T-helper 2 cell treated with Interferon-gamma antibody and Interleukin-4, amounts not matched to agents 100 ng/mL and 5 ng/mL, for 36 hours (primary cell): ENCODE results near the gene LMAN2. TPM values are rescaled to one million over a fixed set of nuclear protein-coding genes. Genes with fewer than 3 reads are reported as not detected.

Source experiments
- intact Hi-C: fragments of 100-400 bp; cut with micrococcal nuclease; formaldehyde crosslinking; loops from one replicate; pipeline ENCODE4 v1.15.1; 2023
- total RNA-seq: library from RNA; stranded (reverse); gene quantifications from 2 replicates; pipeline ENCODE4 v1.2.3, GENCODE V29; 2022

LMAN2 gene, protein sequence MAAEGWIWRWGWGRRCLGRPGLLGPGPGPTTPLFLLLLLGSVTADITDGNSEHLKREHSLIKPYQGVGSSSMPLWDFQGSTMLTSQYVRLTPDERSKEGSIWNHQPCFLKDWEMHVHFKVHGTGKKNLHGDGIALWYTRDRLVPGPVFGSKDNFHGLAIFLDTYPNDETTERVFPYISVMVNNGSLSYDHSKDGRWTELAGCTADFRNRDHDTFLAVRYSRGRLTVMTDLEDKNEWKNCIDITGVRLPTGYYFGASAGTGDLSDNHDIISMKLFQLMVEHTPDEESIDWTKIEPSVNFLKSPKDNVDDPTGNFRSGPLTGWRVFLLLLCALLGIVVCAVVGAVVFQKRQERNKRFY
- total RNA-seq, result 140 and 153 TPM in 2 replicates

DNA sequence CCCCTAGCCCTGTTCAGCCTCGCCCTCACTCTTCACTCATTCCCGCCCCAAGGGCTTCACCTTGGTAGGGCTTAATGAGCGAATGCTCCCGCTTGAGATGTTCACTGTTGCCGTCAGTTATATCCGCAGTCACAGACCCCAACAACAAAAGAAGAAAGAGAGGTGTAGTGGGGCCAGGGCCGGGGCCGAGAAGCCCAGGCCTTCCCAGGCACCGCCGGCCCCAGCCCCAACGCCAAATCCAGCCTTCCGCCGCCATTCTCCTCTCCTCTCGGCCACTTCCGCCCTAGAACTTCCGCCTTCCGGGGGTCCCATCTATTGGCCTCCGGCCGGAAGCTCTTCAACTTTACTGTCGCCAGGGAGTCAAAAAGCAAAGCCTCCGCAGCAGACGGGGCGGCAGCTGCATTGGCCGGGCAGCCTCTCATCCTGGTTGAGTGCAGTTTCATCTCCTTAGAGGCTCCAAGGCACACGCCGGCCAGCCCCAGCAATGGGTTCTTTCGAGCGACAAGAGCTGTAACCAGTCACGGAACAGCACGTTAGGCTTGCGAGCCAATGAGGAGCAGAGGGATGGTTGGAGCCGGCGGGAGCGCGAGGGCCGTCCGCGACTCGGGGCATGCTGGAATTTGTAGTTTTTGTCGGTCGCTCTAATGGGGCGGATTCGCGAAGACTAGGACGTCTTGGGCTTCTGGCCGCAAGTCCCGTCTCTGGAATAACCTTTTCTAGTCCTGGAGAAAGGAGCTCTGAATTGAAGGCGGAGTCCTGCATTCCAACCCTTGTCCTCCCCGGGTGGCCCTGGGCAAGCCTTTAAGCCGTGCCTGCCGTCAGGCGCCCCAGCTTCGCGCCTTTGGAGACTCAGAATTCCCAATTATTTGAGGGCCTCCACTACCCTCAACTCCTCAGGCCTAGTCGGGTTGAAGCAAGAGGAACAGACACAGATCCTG, at the start of gene LMAN2:
TSS of gene LMAN2 (minus strand) at position 277 of the 938 bp plus-strand sequence. CDS start at position 256, 21 bp downstream.
- intact Hi-C loops, result loop anchor here (1.0 kb wide), 3 partner anchors 39 to 104 kb away; partner anchors contain the start of gene GRK6

DNA sequence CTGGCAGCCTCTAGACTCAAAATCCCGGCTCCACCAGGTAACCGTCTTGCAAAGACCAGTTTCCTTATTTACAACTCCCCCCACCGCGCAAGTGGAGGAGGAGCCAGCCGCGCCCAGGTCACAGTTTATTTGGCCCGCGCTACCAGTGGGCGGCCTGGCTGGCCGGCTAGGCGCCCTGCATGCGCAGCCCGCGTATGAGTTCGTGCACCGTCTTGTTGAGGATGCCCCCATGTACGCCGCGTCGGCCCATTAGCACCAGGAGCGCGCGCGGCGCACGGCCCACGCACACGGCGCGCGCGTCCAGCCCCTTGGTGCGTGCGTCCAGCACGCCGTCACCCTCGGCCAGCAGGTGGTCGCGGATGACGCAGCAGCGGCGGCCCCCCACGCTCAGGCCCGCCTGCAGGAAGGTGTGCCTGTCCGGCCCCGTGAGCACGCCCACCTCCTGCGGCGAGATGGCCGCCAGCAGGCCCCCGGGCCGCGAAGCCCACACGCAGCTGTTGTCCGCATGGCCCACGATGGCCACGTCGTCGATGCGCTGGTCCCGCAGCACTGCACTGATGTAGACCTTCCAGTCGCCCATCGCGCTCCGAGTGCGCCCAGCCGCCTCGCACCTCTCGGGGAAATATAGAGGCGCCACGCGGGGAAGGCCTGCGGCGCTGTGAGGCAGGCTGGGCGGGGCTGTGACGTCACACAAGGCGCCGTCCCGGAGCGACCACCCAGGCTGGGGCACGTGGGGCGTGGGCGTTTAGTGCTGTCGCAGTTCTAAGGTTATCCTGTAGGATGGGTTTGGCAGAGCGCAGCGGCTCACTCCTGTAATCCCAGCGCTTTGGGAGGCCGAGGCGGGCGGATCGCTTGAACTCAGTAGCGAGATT, 48.8 kb upstream of the LMAN2 start, which contains the start of gene PFN3:
TSS of gene PFN3 (minus strand) at position 665 of the 872 bp plus-strand sequence. CDS start at position 580, 85 bp downstream.
- intact Hi-C loops, result loop anchor here (5.0 kb wide), 1 partner anchor 43 kb away; the partner anchor contains the start of gene RGS14

DNA sequence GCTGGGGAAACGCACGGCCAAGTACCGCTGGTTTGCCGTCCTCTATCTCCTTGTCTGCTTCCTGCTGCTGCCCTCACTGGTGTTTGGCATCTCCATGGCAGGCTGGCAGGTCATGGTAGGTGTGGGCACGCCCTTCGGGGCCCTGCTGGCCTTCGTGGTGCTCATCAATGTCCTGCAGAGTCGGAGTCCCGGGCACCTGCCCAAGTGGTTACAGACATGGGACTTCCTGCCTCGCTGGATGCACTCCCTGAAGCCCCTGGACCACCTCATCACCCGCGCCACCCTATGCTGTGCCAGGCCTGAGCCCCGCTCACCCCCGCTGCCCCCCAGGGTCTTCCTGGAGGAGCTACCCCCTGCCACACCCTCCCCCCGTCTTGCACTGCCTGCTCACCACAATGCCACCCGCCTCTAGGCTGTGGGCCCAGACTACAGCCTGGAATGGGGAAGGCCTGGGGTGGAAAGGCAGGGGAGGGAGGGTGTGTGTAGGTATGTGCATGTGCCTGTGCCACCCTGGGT, 46.5 kb upstream of the LMAN2 start:
- intact Hi-C loops, result no loop called here

DNA sequence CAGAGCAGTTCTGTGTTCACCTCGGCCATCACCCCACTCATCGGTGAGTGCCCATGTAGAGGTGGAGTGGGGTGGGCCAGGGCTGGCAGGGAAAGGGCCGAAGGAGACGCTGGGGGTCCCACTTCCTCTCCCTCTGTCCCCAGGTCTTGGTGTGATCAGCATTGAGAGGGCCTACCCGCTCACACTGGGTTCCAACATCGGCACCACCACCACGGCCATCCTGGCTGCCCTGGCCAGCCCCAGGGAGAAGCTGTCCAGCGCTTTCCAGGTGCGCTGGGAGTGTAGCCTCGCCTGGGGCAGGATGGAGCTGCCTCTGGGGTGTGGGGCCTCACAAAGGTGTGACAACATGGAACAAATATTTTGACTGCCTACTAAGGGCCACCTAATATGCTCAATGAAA, 45.3 kb upstream of the LMAN2 start:
- intact Hi-C loops, result no loop called here

DNA sequence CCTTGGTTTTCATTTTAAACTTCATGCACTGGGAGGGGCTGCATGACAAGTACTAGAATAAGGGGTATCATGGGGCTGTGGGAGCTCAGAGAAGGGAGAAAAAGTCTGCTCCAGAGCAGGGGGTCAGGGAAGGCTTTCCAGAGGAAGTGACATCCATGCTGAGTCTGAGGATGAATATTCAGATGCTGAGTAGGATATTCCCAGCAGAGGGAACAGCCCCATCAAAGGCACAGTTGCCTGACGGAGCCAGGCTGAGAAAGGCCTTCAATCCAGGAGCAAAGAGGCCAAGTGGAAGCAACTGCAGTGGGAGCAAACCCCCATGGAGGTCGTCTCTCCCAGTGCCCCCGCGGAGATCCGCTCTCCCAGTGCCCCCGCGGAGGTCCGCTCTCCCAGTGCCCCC, 44.6 kb upstream of the LMAN2 start:
- intact Hi-C loops, result no loop called here

DNA sequence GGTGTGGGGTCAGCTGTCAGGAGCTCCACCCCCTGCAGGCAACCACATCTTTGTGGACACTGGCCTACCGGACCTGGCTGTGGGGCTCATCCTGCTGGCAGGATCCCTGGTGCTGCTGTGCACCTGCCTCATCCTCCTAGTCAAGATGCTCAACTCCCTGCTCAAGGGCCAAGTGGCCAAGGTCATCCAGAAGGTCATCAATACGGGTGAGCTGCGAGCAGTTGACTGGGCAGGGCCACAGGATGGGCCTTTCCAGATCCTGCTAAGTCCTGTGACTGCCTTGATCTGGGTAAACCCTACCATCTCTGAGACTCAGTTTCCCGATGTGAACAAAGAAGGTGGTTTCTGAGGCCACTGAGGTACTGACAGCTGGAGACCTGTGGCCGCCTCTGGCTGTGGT, 42.5 kb upstream of the LMAN2 start:
- intact Hi-C loops, result no loop called here

DNA sequence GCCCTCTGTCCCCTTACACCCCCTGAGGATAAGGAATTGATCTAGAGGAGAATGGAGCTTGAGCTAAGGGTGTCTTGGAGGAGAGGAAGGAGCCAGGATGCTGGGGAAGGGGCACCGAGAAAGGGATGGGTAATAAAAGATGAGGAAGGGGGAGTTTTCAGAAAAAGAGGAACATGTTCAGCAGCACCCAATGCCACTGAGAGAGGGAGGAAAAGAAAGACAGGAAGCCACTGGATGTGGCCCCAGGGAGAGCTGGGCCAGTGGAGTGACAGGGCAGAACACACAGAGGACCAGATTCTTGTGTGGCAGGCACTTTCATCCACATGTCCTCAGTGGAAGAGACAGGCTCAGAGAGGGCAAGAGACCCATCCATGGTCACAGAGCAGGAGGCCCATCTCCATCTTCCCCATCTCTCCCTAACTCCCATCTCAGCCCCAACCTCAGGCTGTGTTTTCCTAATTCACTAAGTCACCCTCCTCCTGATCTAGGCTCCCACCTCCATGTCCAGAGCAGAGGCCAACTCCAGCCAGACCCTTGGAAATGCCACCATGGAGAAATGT, 41.8 kb upstream of the LMAN2 start:
- intact Hi-C loops, result no loop called here

DNA sequence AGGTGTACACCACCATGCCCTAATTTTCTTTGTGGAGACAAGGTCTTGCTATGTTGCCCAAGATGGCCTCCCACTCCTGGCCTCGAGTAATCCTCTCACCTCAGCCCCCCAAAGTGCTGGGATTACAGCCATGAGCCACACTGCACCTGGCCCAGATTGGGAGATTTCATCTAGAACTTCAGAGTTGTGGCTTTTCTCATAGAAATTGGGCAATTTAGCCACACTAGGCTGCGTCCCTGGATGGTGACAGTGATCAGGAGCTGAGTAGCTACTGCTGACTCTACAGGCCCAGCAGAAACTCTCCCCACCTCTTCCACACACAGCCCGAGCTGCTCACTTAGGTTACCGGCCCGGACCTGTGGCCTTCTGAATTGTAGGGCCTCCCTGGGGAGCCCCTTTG, 41.3 kb upstream of the LMAN2 start:
- intact Hi-C loops, result no loop called here

DNA sequence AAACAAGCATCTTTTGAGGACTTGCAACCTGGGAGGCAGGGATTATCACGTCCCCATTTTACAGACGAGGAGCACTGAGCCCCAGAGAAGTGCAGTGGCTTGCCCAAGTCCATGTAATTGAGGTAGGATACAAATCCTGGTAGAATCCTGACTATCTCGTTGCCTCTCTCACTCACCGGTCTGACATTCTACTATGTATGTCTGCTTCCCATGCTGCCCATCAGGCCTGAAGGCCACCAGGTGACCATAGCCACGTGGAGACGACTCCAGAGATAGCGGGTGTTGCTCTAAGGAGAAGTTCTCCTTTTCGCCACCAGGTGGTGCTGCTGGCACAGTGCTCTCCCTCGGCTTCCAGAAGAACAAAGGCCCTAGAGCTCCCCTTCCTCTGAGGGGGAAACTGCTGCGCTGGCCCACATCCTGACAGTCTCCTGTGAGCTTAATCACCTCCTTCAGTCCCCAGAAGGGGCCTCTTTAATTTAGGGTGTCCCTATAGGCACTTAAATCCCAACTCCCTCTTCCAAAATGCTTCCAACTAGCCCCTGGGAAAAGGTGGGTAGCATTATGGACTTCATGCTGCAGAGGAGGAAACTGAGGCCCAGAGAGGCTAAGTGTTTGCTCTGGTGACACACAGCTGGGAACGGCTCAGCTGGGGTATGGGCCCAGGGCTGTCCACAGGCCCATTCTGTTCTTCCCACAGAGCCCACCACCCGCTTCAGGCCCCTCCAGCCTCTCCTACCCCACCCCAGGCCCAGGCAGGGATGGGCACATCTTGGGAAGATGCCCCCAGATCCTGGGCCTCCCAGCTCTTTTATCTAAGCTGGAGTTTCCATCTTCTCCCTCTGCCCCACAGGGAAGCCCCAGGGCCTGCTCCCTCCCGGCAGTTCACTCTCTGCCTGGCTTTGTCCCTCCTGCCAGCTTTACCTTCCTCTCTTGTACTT, 39.2 kb upstream of the LMAN2 start:
- intact Hi-C loops, result loop anchor here (1.0 to 2.0 kb wide), 4 partner anchors 13 to 111 kb away; partner anchors contain the start of gene PRR7

DNA sequence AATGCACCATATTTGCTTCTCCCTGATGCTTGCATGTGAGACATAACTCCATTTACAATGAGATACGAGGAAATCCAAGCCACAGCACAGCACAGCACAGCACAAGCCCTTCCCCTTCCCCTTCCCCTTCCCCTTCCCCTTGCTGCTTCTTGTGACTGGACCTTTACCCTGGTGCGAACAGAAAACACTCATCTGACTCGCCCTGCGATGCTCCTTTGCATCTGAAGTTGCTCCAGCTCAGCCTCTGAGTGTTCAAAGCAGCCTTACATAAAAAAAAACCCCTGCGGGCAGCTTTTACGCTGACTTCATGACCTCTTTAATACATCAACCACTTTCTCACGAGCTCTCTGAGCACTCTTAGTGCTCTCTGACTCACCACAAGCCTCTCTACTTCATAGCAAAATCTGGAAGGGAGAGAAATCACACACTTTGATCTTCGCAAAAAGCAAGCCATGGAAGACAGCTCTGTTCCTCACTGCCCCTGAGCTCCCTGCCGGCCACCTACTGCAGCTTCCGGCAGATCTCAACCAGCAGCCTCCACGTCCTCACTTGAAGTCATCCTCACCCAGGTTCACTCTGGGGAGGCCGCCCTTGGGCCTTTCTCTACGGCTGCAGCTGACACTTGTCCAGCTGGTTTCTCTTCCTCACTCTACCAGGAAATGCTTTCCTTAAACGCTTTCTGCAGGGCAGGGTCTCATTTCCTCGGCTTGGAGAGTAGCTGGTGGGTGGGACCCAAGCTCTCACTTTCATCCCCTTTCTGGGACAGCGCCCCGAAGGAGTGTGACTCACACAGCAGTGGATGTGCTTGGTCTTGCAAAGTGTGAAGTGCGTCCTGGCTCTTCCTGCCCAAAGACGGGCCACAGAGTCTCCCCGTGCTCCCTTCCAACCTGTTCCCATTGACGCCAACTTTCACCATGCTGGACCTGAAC, 38.0 kb upstream of the LMAN2 start:
- intact Hi-C loops, result loop anchor here (1.0 to 2.0 kb wide), 4 partner anchors 14 to 112 kb away; partner anchors contain the start of gene PRR7

DNA sequence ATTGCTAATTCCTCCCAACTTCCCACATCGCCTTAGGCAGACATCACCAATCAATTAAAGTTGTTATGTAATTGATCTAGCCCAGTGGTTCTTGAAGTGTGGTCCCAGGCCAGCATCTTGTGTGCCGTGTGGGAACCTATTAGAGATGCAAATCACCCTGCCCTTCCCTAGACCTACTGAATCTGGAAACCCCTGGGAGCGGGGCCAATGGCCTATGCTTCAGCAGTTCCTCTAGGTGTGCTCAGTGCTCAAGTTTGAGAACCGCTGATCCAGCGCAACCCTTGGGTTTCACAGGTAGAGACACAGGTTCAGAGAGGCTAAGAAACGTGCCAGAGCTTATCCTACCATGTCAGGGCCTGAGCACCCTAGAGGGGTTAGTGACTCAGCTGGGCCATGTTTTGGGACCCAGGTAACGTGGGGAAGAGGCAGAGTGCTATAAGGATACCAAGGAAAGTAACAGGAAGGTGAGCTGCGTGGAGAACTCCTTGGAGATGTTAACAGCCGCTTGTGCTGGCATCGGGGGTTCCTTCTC, 37.1 kb upstream of the LMAN2 start:
- intact Hi-C loops, result no loop called here

DNA sequence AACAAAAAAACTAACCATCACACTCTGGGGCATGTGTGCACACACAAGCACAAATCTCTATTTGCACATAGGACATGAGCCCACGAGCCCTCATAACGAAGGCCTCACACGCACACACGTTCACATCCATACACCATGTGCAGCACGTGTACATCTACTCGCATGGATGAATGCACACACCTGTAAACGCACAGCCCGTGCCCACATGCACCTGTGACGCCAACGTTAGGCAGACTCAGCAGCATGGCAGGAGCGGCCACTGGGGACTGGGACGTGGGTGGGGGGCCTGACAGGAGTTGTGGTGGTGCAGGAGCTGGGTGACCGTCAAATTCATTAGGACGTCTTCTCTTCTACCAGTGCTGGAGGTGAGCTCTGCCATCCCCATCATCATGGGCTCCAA, 35.9 kb upstream of the LMAN2 start:
- intact Hi-C loops, result no loop called here

DNA sequence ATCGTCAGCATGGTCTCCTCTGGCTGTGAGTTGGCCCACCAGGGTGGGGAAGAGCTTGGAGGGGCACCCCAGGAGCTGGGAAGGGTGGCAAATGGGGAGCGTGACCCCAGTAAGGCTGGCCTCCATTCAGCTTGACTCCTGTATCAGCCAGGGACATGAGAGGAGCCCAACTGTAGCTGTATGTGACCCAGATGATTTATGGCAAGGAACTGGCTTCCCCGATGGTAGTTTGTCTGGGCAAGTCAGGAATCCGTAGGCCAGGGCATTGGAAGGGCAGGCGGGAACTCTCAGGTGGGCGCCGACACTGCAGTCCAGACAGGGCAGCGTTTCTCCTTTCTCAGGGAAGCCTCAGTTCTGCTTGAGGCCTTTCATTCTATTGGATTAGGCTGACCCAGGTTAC, 35.1 kb upstream of the LMAN2 start:
- intact Hi-C loops, result no loop called here

DNA sequence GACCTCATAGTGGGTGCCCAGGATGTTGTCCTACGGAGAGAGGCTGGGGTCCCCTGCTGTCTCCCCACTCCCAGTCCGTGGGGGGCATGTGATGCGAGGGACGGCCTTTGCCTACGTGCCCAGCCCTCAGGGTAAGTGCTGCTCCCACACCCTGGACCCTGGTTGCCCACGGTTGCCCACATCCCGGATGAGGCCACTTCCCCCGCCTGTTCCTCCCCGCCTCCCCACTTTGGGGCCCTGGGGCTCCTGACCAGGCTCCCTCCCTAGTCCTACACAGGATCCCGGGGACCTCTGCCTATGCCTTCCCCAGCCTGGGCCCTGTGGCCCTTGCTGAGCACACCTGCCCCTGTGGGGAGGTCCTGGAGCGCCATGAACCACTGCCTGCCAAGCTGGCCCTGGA, 34.3 kb upstream of the LMAN2 start:
- intact Hi-C loops, result no loop called here

DNA sequence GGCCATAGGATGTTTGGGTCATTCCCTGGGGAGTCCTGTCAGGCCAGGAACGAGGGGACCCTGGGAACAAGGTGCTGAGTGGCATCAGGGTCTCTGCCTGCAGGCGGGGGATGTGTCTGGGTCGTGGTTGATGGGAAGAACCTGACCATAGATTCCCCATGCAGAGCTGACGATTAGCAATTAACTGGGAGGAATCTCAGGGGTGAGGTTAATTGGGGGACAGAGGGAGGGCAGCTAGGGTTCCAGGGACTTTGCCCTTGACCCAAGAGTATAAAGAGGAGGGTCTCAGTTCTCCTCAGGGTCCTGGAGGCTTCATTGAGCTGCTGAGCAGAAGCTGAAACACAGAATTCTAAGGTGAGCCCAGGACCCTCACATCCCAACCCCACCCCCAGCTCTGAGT, 32.7 kb upstream of the LMAN2 start, which contains the start of gene SLC34A1:
TSS of gene SLC34A1 (plus strand) at position 301 of the 400 bp plus-strand sequence. CDS start 1,308 bp downstream, outside the sequence.
- intact Hi-C loops, result no loop called here

DNA sequence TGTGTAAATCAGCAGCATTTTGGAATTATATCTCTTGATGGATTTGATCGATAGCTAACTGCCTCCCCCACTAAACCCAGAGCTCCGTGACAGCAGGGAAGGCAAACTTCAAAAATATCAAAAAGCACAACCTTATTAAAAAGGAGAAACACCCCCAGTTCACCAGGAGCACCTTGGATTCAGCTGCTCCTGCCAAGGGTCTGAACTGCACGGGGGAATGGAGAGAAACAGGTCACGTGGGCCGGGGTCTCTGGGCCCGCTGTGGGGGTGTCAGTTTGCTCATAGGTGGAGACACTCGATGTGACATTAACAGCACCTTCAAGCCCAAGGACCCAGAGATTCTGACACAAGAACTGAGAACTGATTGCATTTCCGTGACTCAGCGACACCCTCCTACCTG, 31.7 kb upstream of the LMAN2 start:
- intact Hi-C loops, result no loop called here

DNA sequence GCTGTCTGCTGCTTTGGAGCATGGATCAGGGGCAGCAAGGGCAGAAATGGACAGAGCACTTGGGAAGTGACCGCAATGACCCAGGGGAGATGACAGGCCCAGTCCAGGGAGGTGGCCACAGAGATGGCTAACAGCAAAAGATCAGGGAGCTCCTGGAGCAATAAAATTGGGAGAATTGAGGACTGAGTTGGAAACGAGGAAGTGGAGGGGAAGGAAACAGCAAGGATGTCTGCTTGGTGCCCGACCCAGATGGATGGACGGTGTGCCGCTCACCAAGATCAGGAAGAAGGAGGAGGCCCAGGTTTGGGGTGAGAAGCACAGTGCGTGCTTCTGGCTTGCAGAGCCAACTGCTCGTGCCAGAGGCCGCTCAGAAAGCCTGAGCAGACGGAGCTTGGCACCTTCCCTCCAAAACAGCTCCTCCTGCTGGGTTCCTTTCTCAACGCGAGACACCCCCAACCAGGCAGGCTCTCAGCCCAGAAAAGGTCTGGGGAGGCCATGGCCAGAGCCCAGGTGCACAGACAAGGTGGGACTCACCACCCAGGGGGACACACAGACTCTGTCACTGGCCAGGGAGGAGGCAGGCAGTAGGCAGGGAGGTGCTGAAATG, 31.1 kb upstream of the LMAN2 start:
- intact Hi-C loops, result loop anchor here (1.0 kb wide), 1 partner anchor 64 kb away; no protein-coding TSS in a partner anchor
